Tibial nerve (tissue), 4 donors: ENCODE data around the gene TBL2.

Experiments used
- CTCF ChIP-seq, 5 experiments: fragments of 200-600 bp in 3 of 5; fragments of 450-650 bp in 2 of 5; sonication (generic) in 3 of 5; IDR thresholded peaks; one replicate each; pipeline ENCODE4 v1.5.1; 2016 to 2019; ENCODE audit warnings: antibody characterized with exemption in 5 of 5, mild to moderate bottlenecking in 3 of 5, moderate library complexity in 2 of 5
- EP300 ChIP-seq, 2 donors: sonication (generic); formaldehyde crosslinking; IDR thresholded peaks; one replicate each; pipeline ENCODE4 v1.6.1; 2017; ENCODE audit warnings: antibody characterized with exemption in 2 of 2, mild to moderate bottlenecking in 1 of 2
- POLR2A ChIP-seq, 2 donors: fragments of 450-650 bp; IDR thresholded peaks; one replicate each; pipeline ENCODE4 v1.6.1; 2017; ENCODE audit warnings: antibody characterized with exemption in 2 of 2, mild to moderate bottlenecking in 2 of 2, moderate library complexity in 2 of 2

- TF ChIP-seq CTCF (IDR thresholded peaks at IDR 0.05) (no peak), POLR2A (IDR thresholded peaks at IDR 0.05) (no peak), EP300 (IDR thresholded peaks at IDR 0.05) (no peak)
Observed at GRCh38 chr7:73530800-73531199, 47.6 kb downstream of the TBL2 start.
